K562 treated with DMSO at 1 percent for 24 hours (cell line): ENCODE data around the gene RFC5. TPM values are rescaled to one million over a fixed set of nuclear protein-coding genes. Genes with fewer than 3 reads are reported as not detected.

Source experiments
- total RNA-seq: library from RNA; unstranded; fragments of 300-600 nt; gene quantifications from 2 replicates; pipeline ENCODE4 v1.2.3, GENCODE V29; 2022; ENCODE audit warnings: low read depth; ENCODE audit not compliant: insufficient read depth

The RFC5 gene, protein sequence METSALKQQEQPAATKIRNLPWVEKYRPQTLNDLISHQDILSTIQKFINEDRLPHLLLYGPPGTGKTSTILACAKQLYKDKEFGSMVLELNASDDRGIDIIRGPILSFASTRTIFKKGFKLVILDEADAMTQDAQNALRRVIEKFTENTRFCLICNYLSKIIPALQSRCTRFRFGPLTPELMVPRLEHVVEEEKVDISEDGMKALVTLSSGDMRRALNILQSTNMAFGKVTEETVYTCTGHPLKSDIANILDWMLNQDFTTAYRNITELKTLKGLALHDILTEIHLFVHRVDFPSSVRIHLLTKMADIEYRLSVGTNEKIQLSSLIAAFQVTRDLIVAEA
- total RNA-seq = 49.2 and 53.3 TPM in 2 replicates

DNA sequence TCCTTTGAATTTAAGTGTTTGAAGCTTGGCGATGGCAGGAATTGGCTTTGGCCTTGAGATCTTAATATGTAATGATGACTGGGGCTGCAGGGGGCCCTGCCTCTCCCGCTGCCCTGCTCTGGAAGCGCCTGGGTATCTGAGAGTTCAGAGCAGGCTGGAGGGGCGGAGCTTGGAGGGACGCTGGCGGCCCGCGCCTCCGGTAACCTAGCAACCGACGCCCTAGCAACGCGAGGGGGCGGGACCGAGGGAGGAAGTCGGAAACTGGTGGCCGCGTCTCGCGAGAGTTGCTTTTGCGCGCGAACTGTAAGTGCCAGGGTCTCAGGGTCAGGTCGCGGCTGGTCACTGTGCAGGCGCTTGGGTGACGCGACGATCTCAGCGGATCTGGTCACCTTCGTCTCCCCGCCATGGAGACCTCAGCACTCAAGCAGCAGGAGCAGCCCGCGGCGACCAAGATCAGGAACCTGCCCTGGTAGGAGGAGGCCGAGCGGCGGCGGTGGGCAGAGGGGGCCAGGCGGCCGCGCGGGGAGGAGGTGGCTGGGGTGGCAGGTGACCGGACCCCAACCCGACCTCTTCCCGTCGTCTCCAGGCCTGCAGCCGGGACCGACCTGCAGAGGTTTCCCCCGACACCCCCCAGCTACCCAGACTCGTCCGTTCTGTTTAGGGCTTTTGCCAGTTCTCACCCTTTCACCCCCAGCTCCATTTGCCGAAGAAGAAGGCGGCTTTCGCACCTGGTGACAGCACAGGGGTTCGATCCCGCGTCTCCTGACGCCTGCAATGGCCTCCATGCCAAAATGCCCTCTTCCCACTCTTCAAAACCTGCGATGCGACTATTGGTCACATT lies at the start of gene RFC5:
Gene RFC5 (plus strand): TSS at position 280 of the 841 bp plus-strand sequence. CDS start 125 bp downstream, at position 405.

DNA sequence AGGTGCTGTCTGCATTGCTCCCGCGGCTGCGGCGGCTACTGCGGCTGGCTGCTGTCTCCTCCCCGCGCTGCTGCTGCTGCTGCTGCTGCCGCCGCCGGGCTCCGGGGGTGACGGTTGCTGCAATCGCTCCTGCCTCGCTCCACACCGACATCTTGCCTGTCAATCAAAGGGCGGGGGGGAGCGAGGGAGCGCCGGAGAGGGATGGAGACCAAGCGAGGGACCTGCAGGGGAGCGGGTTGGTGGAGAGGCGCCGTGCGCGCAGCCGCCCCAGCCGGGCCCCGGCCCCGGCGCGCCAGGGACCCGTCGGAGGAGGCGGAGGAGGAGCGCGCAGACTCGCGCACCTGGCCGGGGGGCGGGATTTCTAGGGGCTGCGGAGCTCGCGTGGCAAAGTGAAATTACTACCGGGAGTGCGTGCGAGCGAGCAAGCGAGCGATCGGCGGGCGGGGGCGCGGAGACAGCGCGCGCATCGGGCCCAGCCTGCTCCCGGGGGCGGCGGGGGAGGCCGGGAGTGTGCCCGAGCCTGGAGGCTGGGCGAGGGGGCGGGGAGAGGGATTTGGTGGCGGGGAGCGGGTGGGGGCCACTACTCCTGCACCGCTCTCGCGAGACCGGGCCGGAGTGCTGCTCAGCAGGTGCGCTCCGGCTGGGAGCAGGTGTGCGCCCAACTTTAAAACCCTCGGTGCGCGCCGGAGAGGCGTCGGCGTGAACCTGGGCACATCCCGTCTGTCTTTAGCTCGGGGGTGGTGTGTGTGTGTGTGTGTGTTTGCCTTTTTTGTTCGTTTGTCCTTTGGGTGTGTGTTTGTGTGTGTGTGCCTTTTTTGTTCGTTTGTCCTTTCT lies 47.5 kb upstream of the RFC5 start, which contains the start of gene KSR2:
Gene KSR2 (minus strand): TSS at position 165 of the 834 bp plus-strand sequence. CDS start 735 bp downstream, outside the sequence.

DNA sequence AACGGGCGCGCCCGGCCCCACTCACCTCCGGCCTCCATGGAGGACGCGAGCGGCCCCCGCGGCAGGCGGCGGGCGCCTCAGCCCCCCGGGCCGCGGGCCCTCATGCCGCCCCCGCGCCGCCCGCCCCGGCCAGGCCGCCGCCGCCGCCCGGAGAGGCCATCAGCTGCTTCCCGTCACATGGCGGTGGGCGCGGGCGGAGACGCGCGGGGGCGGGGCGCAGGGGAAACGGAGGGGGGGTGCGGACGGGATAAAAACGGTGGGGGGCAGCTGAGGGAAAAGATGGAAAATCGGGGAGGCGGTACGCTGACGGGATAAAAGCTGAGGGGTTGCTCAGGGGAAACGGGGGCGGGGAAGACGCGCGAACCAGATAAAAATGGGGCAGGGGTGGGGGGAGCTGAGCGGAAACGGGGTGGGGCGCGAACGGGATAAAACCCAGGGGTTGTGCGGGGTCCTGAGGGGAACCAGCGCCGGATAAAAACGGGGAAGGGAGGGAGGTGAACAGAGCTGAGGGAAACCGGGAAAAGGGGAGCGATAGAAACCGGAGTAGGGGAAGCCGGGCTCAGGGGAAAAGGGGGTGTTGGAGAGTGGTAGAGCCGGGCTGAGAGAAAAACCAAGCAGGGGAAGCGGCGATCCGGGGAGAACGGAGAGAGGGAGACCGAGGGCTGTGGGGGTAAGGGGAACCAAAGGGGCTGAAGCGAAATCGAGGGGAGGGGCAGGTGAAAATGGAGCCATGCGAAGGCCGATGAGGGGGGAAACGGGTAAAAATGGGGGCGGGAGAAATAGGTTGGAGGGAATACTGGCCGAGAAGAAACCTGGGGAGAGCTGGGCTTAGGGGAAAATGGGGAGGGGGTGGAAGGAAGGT lies 44.7 kb downstream of the RFC5 start, which contains the start of gene WSB2:
Gene WSB2 (minus strand): TSS at position 169 of the 862 bp plus-strand sequence. CDS start 131 bp downstream, at position 38.

Other genes starting within 250 kb of the RFC5 start
- not detected in 2 replicates for gene KSR2, start 47.7 kb upstream of the RFC5 start, total RNA-seq
- gene WSB2, start 44.5 kb downstream of the RFC5 start, total RNA-seq = 56.2 and 66.1 TPM in 2 replicates
- gene VSIG10, start 87.3 kb downstream of the RFC5 start, total RNA-seq = 7.3 and 7.4 TPM in 2 replicates
- 83.0 and 88.4 TPM in 2 replicates for gene PEBP1, start 119.4 kb downstream of the RFC5 start, total RNA-seq